Liver (tissue), 9 donors: ENCODE measurements around the gene LRRC23. TPM values are rescaled to one million over a fixed set of nuclear protein-coding genes. Genes with fewer than 3 reads are reported as not detected.

Experiments used
- DNase-seq: peaks from one replicate; pipeline ENCODE4 v3.0.0-alpha.2; 2017; ENCODE audit warnings: low spot score
- H3K27ac ChIP-seq, 2 donors: one replicate each; pipeline ENCODE4 v1.7.0; 2013; ENCODE audit warnings: inconsistent platforms in 2 of 2, low read length in 2 of 2, control low read depth in 1 of 2, low read depth in 1 of 2, mild to moderate bottlenecking in 1 of 2
- H3K27me3 ChIP-seq, 4 donors: one replicate each; pipeline versions ENCODE4 v1.6.1 to v1.7.0; 2013; ENCODE audit warnings: low read length in 3 of 4, inconsistent platforms in 1 of 4, mild to moderate bottlenecking in 1 of 4, moderate library complexity in 1 of 4; ENCODE audit not compliant: control insufficient read depth in 4 of 4, insufficient read depth in 4 of 4
- H3K36me3 ChIP-seq, 4 donors: one replicate each; pipeline versions ENCODE4 v1.6.1 to v1.7.0; 2013; ENCODE audit warnings: low read length in 3 of 4, mild to moderate bottlenecking in 3 of 4, low read depth in 1 of 4, moderate library complexity in 1 of 4; ENCODE audit not compliant: control insufficient read depth in 4 of 4, insufficient read depth in 3 of 4
- H3K4me1 ChIP-seq, 4 donors: one replicate each; pipeline versions ENCODE4 v1.6.1 to v1.7.0; 2013; ENCODE audit warnings: low read length in 3 of 4, mild to moderate bottlenecking in 3 of 4, moderate library complexity in 1 of 4; ENCODE audit not compliant: control insufficient read depth in 4 of 4, insufficient read depth in 4 of 4
- H3K4me3 ChIP-seq, 3 donors: one replicate each; pipeline versions ENCODE4 v1.6.1 to v1.7.0; 2013; ENCODE audit warnings: low read length in 3 of 3, control low read depth in 1 of 3, low read depth in 1 of 3, mild to moderate bottlenecking in 1 of 3
- H3K9ac ChIP-seq, 2 donors: one replicate each; pipeline ENCODE4 v1.7.0; 2013; ENCODE audit warnings: low read length in 2 of 2, mild to moderate bottlenecking in 2 of 2, moderate library complexity in 2 of 2, control low read depth in 1 of 2, low read depth in 1 of 2
- H3K9me3 ChIP-seq, 4 donors: one replicate each; pipeline versions ENCODE4 v1.6.1 to v1.7.0; 2013; ENCODE audit warnings: low read length in 3 of 4; ENCODE audit not compliant: control insufficient read depth in 4 of 4
- EGR1 ChIP-seq, 2 donors: IDR thresholded peaks; 2 replicates each; pipeline ENCODE4 v1.6.1; 2016 to 2018; ENCODE audit warnings: antibody characterized with exemption in 2 of 2, low read depth in 2 of 2
- FOXA1 ChIP-seq: IDR thresholded peaks from 2 replicates; pipeline ENCODE4 v1.6.1; 2016; ENCODE audit warnings: antibody characterized with exemption
- FOXA2 ChIP-seq: IDR thresholded peaks from 2 replicates; pipeline ENCODE4 v1.6.1; 2016; ENCODE audit warnings: antibody characterized with exemption
- HNF4A ChIP-seq, 2 donors: conservative IDR thresholded peaks; 2 replicates each; pipeline ENCODE4 v1.6.1; 2016; ENCODE audit warnings: antibody characterized with exemption in 2 of 2, mild to moderate bottlenecking in 2 of 2
- HNF4G ChIP-seq: IDR thresholded peaks from 2 replicates; pipeline ENCODE4 v1.6.1; 2016; ENCODE audit warnings: antibody characterized with exemption
- REST ChIP-seq: IDR thresholded peaks from 2 replicates; pipeline ENCODE4 v1.6.1; 2016; ENCODE audit warnings: antibody characterized with exemption, mild to moderate bottlenecking
- RXRA ChIP-seq, 2 donors: IDR thresholded peaks; 2 replicates each; pipeline ENCODE4 v1.6.1; 2017 to 2018; ENCODE audit warnings: antibody characterized with exemption in 2 of 2, mild to moderate bottlenecking in 1 of 2
- SP1 ChIP-seq: IDR thresholded peaks from 2 replicates; pipeline ENCODE4 v1.6.1; 2018; ENCODE audit warnings: antibody characterized with exemption, mild to moderate bottlenecking
- TAF1 ChIP-seq: conservative IDR thresholded peaks from 2 replicates; pipeline ENCODE4 v1.6.1; 2016; ENCODE audit warnings: antibody characterized with exemption, mild to moderate bottlenecking
- YY1 ChIP-seq: IDR thresholded peaks from 2 replicates; pipeline ENCODE4 v1.6.1; 2016; ENCODE audit warnings: antibody characterized with exemption, mild to moderate bottlenecking
- WGBS: extraction: QIAGEN DNeasy Blood & Tissue Kit; methylation state at CpG from one replicate; pipeline ENCODE4 v1.1.7; 2013; 5-methylcytosine and 5-hydroxymethylcytosine counted together
- polyA plus RNA-seq, 2 donors: library from polyadenylated mRNA; stranded (reverse) in 1 of 2; unstranded in 1 of 2; fragments of 200-250 nt in 1 of 2; fragments of >200 nt in 1 of 2; fragmentation: Nextera tagmentation in 1 of 2; extraction: Ambion mirVana in 1 of 2; gene quantifications; one replicate each; pipeline versions ENCODE4 v1.2.1 to v1.2.3, GENCODE V29; 2013 to 2015
- total RNA-seq, 2 donors: library from RNA; depleted of rRNA; stranded (reverse); fragments of >200 nt; gene quantifications; one replicate each; pipeline ENCODE4 v1.2.3, GENCODE V29; 2014
- TF ChIP-seq, protein P1 (sequence below): IDR thresholded peaks from 2 replicates; pipeline ENCODE4 v1.6.1; 2016; ENCODE audit warnings: antibody characterized with exemption
- donor health status: healthy.
- donor health status: healthy.
- donor health status: healthy.
- donor health status: healthy.
- donor health status: healthy.

Gene LRRC23
- total and polyA plus RNA-seq, 4 donors = 0.92 to 3.6 (median 2.1) TPM

GRCh38 chr12:6866163-6866919, 38.3 kb upstream of the LRRC23 start:
- no peak for DNase-seq
- Histone ChIP-seq H3K36me3 (peaks cover 7 to 44% (median 18%) of the 10 kb centered on the region in 4 donors), H3K27me3 (no peaks in the 10 kb centered on the region), H3K27ac (peak overlapping the region in 1 of 2 donors; percentile 52), H3K9ac (no peak overlapping the region), H3K4me3 (no peak overlapping the region), H3K4me1 (peaks cover 3 to 33% (median 29%) of the 10 kb centered on the region in 4 donors), H3K9me3 (no peaks in the 10 kb centered on the region)
- TF ChIP-seq, protein P1, sequence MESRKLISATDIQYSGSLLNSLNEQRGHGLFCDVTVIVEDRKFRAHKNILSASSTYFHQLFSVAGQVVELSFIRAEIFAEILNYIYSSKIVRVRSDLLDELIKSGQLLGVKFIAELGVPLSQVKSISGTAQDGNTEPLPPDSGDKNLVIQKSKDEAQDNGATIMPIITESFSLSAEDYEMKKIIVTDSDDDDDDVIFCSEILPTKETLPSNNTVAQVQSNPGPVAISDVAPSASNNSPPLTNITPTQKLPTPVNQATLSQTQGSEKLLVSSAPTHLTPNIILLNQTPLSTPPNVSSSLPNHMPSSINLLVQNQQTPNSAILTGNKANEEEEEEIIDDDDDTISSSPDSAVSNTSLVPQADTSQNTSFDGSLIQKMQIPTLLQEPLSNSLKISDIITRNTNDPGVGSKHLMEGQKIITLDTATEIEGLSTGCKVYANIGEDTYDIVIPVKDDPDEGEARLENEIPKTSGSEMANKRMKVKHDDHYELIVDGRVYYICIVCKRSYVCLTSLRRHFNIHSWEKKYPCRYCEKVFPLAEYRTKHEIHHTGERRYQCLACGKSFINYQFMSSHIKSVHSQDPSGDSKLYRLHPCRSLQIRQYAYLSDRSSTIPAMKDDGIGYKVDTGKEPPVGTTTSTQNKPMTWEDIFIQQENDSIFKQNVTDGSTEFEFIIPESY = no peak
- 83% methylated on average over 19 of the region's 19 CpGs for WGBS

DNA sequence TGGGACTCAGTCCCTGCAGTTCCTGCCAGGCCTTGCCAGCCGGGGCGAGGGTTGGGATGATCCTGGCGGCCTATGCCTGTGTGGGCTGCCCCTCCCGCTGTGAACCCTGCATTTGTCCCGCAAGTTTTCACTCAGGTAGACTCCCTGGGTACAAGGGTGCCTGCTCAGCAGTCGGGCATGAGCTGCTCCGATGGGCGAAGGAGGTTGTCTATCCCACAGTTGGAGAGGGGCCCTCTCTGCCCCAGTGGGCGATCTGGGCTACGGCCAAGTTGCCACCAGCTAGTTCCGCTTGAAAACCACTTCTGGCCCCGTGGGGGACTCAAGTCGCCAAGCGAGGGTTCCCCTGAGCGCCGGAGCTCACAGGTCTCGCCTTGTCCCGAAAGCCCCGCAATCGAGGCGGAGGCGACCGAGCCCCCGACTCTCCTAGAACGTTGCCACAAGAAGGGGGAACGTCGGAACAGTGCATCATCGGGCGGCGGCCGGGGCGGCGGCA, 37.7 kb upstream of the LRRC23 start:
- peaks cover 3 to 40% (median 35%) of the 10 kb centered on the region in 4 donors for H3K4me1 ChIP-seq
- 3% methylated on average over 33 of the region's 33 CpGs for WGBS
- DNase-seq = no peak

DNA sequence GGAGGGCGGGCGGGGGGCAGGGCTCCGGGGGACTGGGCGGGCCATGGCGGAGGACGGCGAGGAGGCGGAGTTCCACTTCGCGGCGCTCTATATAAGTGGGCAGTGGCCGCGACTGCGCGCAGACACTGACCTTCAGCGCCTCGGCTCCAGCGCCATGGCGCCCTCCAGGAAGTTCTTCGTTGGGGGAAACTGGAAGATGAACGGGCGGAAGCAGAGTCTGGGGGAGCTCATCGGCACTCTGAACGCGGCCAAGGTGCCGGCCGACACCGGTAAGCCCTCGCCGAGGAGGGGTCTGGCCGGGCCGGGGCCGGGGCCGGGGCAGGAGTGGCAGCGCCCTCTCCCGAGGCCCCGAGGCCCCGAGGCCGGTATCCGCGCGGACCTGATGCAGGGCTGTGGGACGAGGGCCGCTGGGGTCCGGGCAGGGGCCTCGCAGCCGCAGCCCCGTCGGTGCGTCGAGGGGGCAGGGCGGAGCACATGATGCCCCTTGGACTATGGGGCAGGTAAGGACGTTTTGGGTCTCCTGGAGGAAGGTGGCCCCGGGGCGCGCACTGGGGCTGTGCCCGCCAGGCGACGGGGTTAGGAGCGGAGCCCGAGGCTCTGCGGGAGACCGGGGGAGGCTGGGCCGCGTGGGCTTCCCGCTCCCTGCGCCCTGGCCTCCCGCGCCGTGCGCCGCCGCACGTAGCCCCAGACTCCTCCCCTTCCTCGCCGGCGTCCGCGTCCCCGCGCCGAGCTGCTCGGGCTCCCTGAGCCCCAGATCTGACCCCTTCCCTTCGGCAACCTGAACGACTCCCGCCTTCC, 37.0 kb upstream of the LRRC23 start, which contains the start of gene TPI1:
TPI1 (plus strand) TSS at position 119 of the 798 bp plus-strand sequence; CDS start at position 155, 36 bp downstream.
- H3K9me3 ChIP-seq = no peaks in the 10 kb centered on the region
- TF ChIP-seq YY1 = peak; percentile 93
- TF ChIP-seq FOXA2 = no peak
- peak; percentile 17 to 29 for TF ChIP-seq HNF4A (conservative IDR thresholded peaks at IDR 0.05)
- TF ChIP-seq RXRA (IDR thresholded peaks at IDR 0.05) = no peak
- peak; percentile 94 for TF ChIP-seq TAF1
- TF ChIP-seq REST = peak; percentile 92
- TF ChIP-seq SP1 = peak; percentile 4
- peaks cover 4 to 35% (median 15%) of the 10 kb centered on the region in 4 donors for H3K36me3 ChIP-seq
- no peaks in the 10 kb centered on the region for H3K27me3 ChIP-seq
- peak within 1 kb of the TSS; percentile 66 to 81 for H3K9ac ChIP-seq
- peak within 1 kb of the TSS; percentile 81 to 95 (median 91) for H3K4me3 ChIP-seq
- DNase-seq = peak; percentile 89
- peaks cover 3 to 45% (median 40%) of the 10 kb centered on the region in 4 donors for H3K4me1 ChIP-seq
- WGBS = under 1% methylated on average over 86 of the region's 86 CpGs
- H3K27ac ChIP-seq = peak within 1 kb of the TSS; percentile 96 to 99

More for the DNA sequence above, 37.7 kb upstream of the LRRC23 start:
- H3K27ac ChIP-seq = peak overlapping the region; percentile 52 to 99
- H3K27me3 ChIP-seq = no peaks in the 10 kb centered on the region
- TF ChIP-seq FOXA1 (no peak), SP1 (peak; percentile 8), RXRA (IDR thresholded peaks at IDR 0.05) (no peak), EGR1 (IDR thresholded peaks at IDR 0.05; ENCODE audit: low read depth in 2 of 2) (no peak), HNF4A (conservative IDR thresholded peaks at IDR 0.05) (peak in 1 of 2 donors; percentile 20), HNF4G (no peak)
- peaks cover 4 to 39% (median 17%) of the 10 kb centered on the region in 4 donors for H3K36me3 ChIP-seq
- no peak overlapping the region for H3K9ac ChIP-seq
- H3K4me3 ChIP-seq = peak overlapping the region in 2 of 3 donors; percentile 39 to 91
- H3K9me3 ChIP-seq = no peaks in the 10 kb centered on the region
